HG02943 (cell line): ENCODE results near the gene TDRKH.
"Not testable (repeated sequence)": the region's sequence is repeated elsewhere in the genome, so short reads cannot be mapped to it uniquely, and the experiment has no call there.

Experiments
- ATAC-seq: cut with Tn5 transposase; IDR thresholded peaks from one replicate; pipeline ENCODE4 v1.9.1; 2021; ENCODE audit warnings: mild to moderate bottlenecking, low read depth, moderate library complexity; ENCODE audit not compliant: unreplicated experiment

TDRKH gene

GRCh38 chr1:151769270-151769669 is 21.0 kb downstream of the TDRKH start:
- ATAC-seq = not testable (repeated sequence)

GRCh38 chr1:151768351-151769066 is 21.8 kb downstream of the TDRKH start:
- not testable (repeated sequence) for ATAC-seq

- ATAC-seq = no peak
These were observed 26.3 kb downstream of the TDRKH start for GRCh38 chr1:151763990-151764389.

GRCh38 chr1:151762941-151763921 is 27.1 kb downstream of the TDRKH start, which contains the start of gene MRPL9:
MRPL9 (minus strand) TSS chr1:151763496; CDS start chr1:151763479, 17 bp downstream.
- ATAC-seq = peak; percentile 93

GRCh38 chr1:151760597-151761385 is 29.5 kb downstream of the TDRKH start:
- no peak for ATAC-seq

- ATAC-seq = no peak
These were observed 31.1 kb downstream of the TDRKH start for GRCh38 chr1:151759241-151759640.

- ATAC-seq = no peak
These were observed 34.0 kb downstream of the TDRKH start for GRCh38 chr1:151756291-151756690.

- no peak for ATAC-seq
These were observed 48.8 kb downstream of the TDRKH start for GRCh38 chr1:151741516-151741915.

- ATAC-seq = no peak
These were observed 50.5 kb downstream of the TDRKH start for GRCh38 chr1:151739590-151740355.

- no peak for ATAC-seq
These were observed 52.8 kb downstream of the TDRKH start for GRCh38 chr1:151737479-151737878.

GRCh38 chr1:151737026-151737425 is 53.3 kb downstream of the TDRKH start:
- no peak for ATAC-seq

- not testable (repeated sequence) for ATAC-seq
These were observed 56.3 kb downstream of the TDRKH start for GRCh38 chr1:151733995-151734394.

- no peak for ATAC-seq
These were observed 57.2 kb downstream of the TDRKH start for GRCh38 chr1:151733126-151733525.

- ATAC-seq = no peak
These were observed 60.4 kb downstream of the TDRKH start for GRCh38 chr1:151729966-151730291.

- ATAC-seq = no peak
These were observed 60.9 kb downstream of the TDRKH start for GRCh38 chr1:151729157-151729965.

GRCh38 chr1:151728151-151729054 is 61.9 kb downstream of the TDRKH start:
- no peak for ATAC-seq

- ATAC-seq = no peak
These were observed 66.5 kb downstream of the TDRKH start for GRCh38 chr1:151723726-151724370.
